Keratinocyte (primary cell): ENCODE results near the gene BORCS6. TPM values are rescaled to one million over a fixed set of nuclear protein-coding genes. Genes with fewer than 3 reads are reported as not detected.

ENCODE experiments used
- DNase-seq: peaks from one replicate; pipeline ENCODE4 v3.0.0-alpha.2; 2011; ENCODE audit warnings: low read depth, missing footprints, low spot score
- FAIRE-seq: peaks from 2 replicates; lab custom pipeline; 2011; peaks lifted over from hg19 to GRCh38; lab: Jason Lieb, UNC
- H2AFZ ChIP-seq: 2 replicates; pipeline ENCODE4 v1.6.0; 2012; ENCODE audit warnings: low read length, control low read depth, inconsistent platforms; ENCODE audit not compliant: control insufficient read depth
- H3K27ac ChIP-seq: 2 replicates; pipeline ENCODE4 v1.5.1; 2011; ENCODE audit warnings: low read length; ENCODE audit not compliant: control insufficient read depth, insufficient read depth
- H3K27me3 ChIP-seq: 3 replicates; pipeline ENCODE4 v1.6.0; 2011; ENCODE audit warnings: low read length; ENCODE audit not compliant: control insufficient read depth, insufficient read depth; ENCODE audit errors: extremely low read depth
- H3K36me3 ChIP-seq, 2 experiments: 2 replicates in 1 of 2; 3 replicates in 1 of 2; pipeline ENCODE4 v1.5.1; 2011; ENCODE audit warnings: low read length in 2 of 2, mild to moderate bottlenecking in 1 of 2; ENCODE audit not compliant: control insufficient read depth in 2 of 2, insufficient read depth in 2 of 2; ENCODE audit errors: extremely low read depth in 1 of 2
- H3K4me1 ChIP-seq: 3 replicates; pipeline ENCODE4 v1.5.1; 2011; ENCODE audit warnings: low read length; ENCODE audit not compliant: control insufficient read depth, insufficient read depth; ENCODE audit errors: extremely low read depth
- H3K4me2 ChIP-seq: 3 replicates; pipeline ENCODE4 v1.6.0; 2011; ENCODE audit warnings: low read depth, low read length; ENCODE audit not compliant: control insufficient read depth, insufficient read depth; ENCODE audit errors: extremely low read depth
- H3K4me3 ChIP-seq, 3 experiments: fragments of 200-600 bp in 1 of 3; sonication (generic) in 1 of 3; 2 replicates in 2 of 3; 3 replicates in 1 of 3; pipeline ENCODE4 v1.5.1; 2011 to 2016; ENCODE audit warnings: low read length in 3 of 3, mild to moderate bottlenecking in 3 of 3, control low read depth in 2 of 3, inconsistent platforms in 1 of 3, low read depth in 1 of 3, mixed read lengths in 1 of 3, mixed run types in 1 of 3, moderate library complexity in 1 of 3; ENCODE audit not compliant: control insufficient read depth in 2 of 3, insufficient read depth in 2 of 3; ENCODE audit errors: extremely low read depth in 1 of 3
- H3K79me2 ChIP-seq: 2 replicates; pipeline ENCODE4 v1.6.0; 2012; ENCODE audit warnings: low read length; ENCODE audit not compliant: control insufficient read depth, insufficient read depth
- H3K9ac ChIP-seq: 3 replicates; pipeline ENCODE4 v1.6.0; 2011; ENCODE audit warnings: low read length; ENCODE audit not compliant: control insufficient read depth, insufficient read depth; ENCODE audit errors: extremely low read depth
- H3K9me1 ChIP-seq: 3 replicates; pipeline ENCODE4 v1.6.0; 2011; ENCODE audit warnings: low read length; ENCODE audit not compliant: control insufficient read depth, insufficient read depth; ENCODE audit errors: extremely low read depth
- H3K9me3 ChIP-seq: 2 replicates; pipeline ENCODE4 v1.5.1; 2012; ENCODE audit warnings: low read depth, low read length; ENCODE audit not compliant: control insufficient read depth
- H4K20me1 ChIP-seq: 3 replicates; pipeline ENCODE4 v1.6.0; 2011; ENCODE audit warnings: low read length; ENCODE audit not compliant: control insufficient read depth, insufficient read depth; ENCODE audit errors: extremely low read depth
- CTCF ChIP-seq, 3 experiments: IDR thresholded peaks in 1 of 3; conservative IDR thresholded peaks in 1 of 3; optimal IDR thresholded peaks in 1 of 3; 2 replicates in 2 of 3; 3 replicates in 1 of 3; pipeline versions ENCODE3 to v1.5.1; 2011; ENCODE audit warnings: low read length in 3 of 3, mild to moderate bottlenecking in 3 of 3, moderate library complexity in 2 of 3, control low read depth in 1 of 3, inconsistent platforms in 1 of 3; ENCODE audit not compliant: insufficient read depth in 2 of 3; ENCODE audit errors: extremely low read depth in 1 of 3
- EZH2 ChIP-seq: IDR thresholded peaks from one replicate; pipeline ENCODE4 v1.6.1; 2012; ENCODE audit warnings: inconsistent platforms, mild to moderate bottlenecking, low read length, moderate library complexity
- dilution Hi-C: fragments of 300-500 bp; cut with MboI; formaldehyde crosslinking; loops from one replicate; pipeline ENCODE4 v1.7.0; 2020; ENCODE audit warnings: low sequenced_read_pairs; ENCODE audit not compliant: extremely low pct_ligation_motif_present
- polyA plus RNA-seq, 5 experiments: library from polyadenylated mRNA; depleted of rRNA in 3 of 5; stranded (reverse) in 3 of 5; stranded (forward) in 1 of 5; unstranded in 1 of 5; fragments of >200 nt; gene quantifications; 1 replicate in 1 of 5; 2 replicates in 3 of 5; 3 replicates in 1 of 5; pipeline versions ENCODE4 v1.2.1 to v1.2.3, GENCODE V29; 2011 to 2012; ENCODE audit warnings: missing spikeins in 2 of 5, low read depth in 1 of 5, low replicate concordance in 1 of 5

The BORCS6 gene
- polyA plus RNA-seq, 1 donor (not counting 4 experiments of a cell fraction or from before 2014, with no cell fraction given), result 4.2 TPM

GRCh38 chr17:8185582-8186445, 4.2 kb downstream of the BORCS6 start:
- H4K20me1 ChIP-seq, result no peaks in the 10 kb centered on the region
- H3K4me1 ChIP-seq, result peaks cover 24% of the 10 kb centered on the region
- peak overlapping the region; percentile 83 for H3K9ac ChIP-seq
- TF ChIP-seq CTCF (optimal IDR thresholded peaks at IDR 0.05 in 1 of 3, IDR thresholded peaks at IDR 0.05 in 1 of 3, conservative IDR thresholded peaks at IDR 0.05 in 1 of 3; ENCODE audit: extremely low read depth in 1 of 3, insufficient read depth in 2 of 3, low read length in 3 of 3), result no peak
- no peak for TF ChIP-seq EZH2
- H3K9me3 ChIP-seq, result no peaks in the 10 kb centered on the region
- no peaks in the 10 kb centered on the region for H3K27me3 ChIP-seq
- FAIRE-seq (no peak), DNase-seq (no peak)
- dilution Hi-C loops, result no loop called here
- no peaks in the 10 kb centered on the region for H3K9me1 ChIP-seq
- peak overlapping the region; percentile 75 for H3K4me2 ChIP-seq
- H3K36me3 ChIP-seq, result no peaks in the 10 kb centered on the region
- peak overlapping the region; percentile 68 to 93 (median 93) for H3K4me3 ChIP-seq
- H3K79me2 ChIP-seq, result peaks cover 14% of the 10 kb centered on the region
- H2AFZ ChIP-seq, result peak overlapping the region; percentile 88
- peak overlapping the region; percentile 64 for H3K27ac ChIP-seq

GRCh38 chr17:8176998-8177731, 12.8 kb downstream of the BORCS6 start:
- H3K4me2 ChIP-seq, result peak overlapping the region; percentile 94
- no peaks in the 10 kb centered on the region for H3K9me3 ChIP-seq
- TF ChIP-seq CTCF (optimal IDR thresholded peaks at IDR 0.05 in 1 of 3, IDR thresholded peaks at IDR 0.05 in 1 of 3, conservative IDR thresholded peaks at IDR 0.05 in 1 of 3; ENCODE audit: extremely low read depth in 1 of 3, insufficient read depth in 2 of 3, low read length in 3 of 3) (no peak), EZH2 (no peak)
- peak overlapping the region; percentile 88 for H2AFZ ChIP-seq
- H4K20me1 ChIP-seq, result no peaks in the 10 kb centered on the region
- no peak for DNase-seq
- H3K27ac ChIP-seq, result no peak overlapping the region
- FAIRE-seq, result no peak
- dilution Hi-C loops, result no loop called here
- H3K27me3 ChIP-seq, result no peaks in the 10 kb centered on the region
- H3K79me2 ChIP-seq, result peaks cover 6% of the 10 kb centered on the region
- H3K4me1 ChIP-seq, result peaks cover 20% of the 10 kb centered on the region
- H3K36me3 ChIP-seq, result no peaks in the 10 kb centered on the region
- H3K9me1 ChIP-seq, result no peaks in the 10 kb centered on the region
- peak overlapping the region in 2 of 3 experiments; percentile 77 to 80 for H3K4me3 ChIP-seq
- peak overlapping the region; percentile 85 for H3K9ac ChIP-seq
